GM12878 (cell line): Measurements from ENCODE around the gene OPN1SW.

Experiments
- POLR2A ChIP-seq: IDR thresholded peaks from 2 replicates; pipeline ENCODE4 v1.6.1; 2011; ENCODE audit warnings: low read depth, mild to moderate bottlenecking, low read length
- TAF1 ChIP-seq: IDR thresholded peaks from 2 replicates; pipeline ENCODE4 v1.6.1; 2011; ENCODE audit warnings: mild to moderate bottlenecking, low read depth, low read length, borderline replicate concordance
- ZBTB11 ChIP-seq: fragments of 450-650 bp; formaldehyde crosslinking; IDR thresholded peaks from 2 replicates; pipeline ENCODE4 v1.5.0; 2022; ENCODE audit warnings: mild to moderate bottlenecking, missing genetic modification characterization

- TF ChIP-seq ZBTB11 (CRISPR knock-in tag) (no peak), TAF1 (no peak), POLR2A (no peak)
These were observed 6.3 kb upstream of the OPN1SW start for GRCh38 chr7:128781851-128782250.
